ENCODE measurements around the gene CYTH1. TPM values are rescaled to one million over a fixed set of nuclear protein-coding genes. Genes with fewer than 3 reads are reported as not detected.

CYTH1 gene
- polyA plus RNA-seq, 1 experiment, result 12.8 TPM

GRCh38 chr17:78731904-78732303, 50.2 kb downstream of the CYTH1 start:
- ChIA-PET POLR2A (no interaction called here), CTCF (no interaction called here)

GRCh38 chr17:78729641-78730040, 52.4 kb downstream of the CYTH1 start:
- TF ChIP-seq CTCF (IDR thresholded peaks at IDR 0.05; ENCODE audit: insufficient read depth, low read depth, low read length), result no peak
- POLR2A ChIA-PET, result no interaction called here
- CTCF ChIA-PET, result interaction anchor here (1.2 to 1.6 kb wide), 2 partner anchors 10 to 233 kb away, joined by 3 to 4 read pairs; no protein-coding TSS in a partner anchor
- Histone ChIP-seq H3K27me3 (ENCODE audit: control insufficient read depth, insufficient read depth, low read length) (no peaks in the 10 kb centered on the region), H3K4me3 (ENCODE audit: low read depth, low read length) (no peak overlapping the region), H3K36me3 (ENCODE audit: control insufficient read depth, insufficient read depth, low read length) (no peaks in the 10 kb centered on the region)
- no peak for DNase-seq (ENCODE audit: low read depth)

More at GRCh38 chr17:78731904-78732303, 50.2 kb downstream of the CYTH1 start:
- DNase-seq (ENCODE audit: low read depth), result no peak
- Histone ChIP-seq H3K36me3 (ENCODE audit: control insufficient read depth, insufficient read depth, low read length) (no peaks in the 10 kb centered on the region), H3K27me3 (ENCODE audit: control insufficient read depth, insufficient read depth, low read length) (no peaks in the 10 kb centered on the region), H3K4me3 (ENCODE audit: low read depth, low read length) (no peak overlapping the region)
- TF ChIP-seq CTCF (IDR thresholded peaks at IDR 0.05; ENCODE audit: insufficient read depth, low read depth, low read length), result no peak

GRCh38 chr17:78728495-78728894, 53.6 kb downstream of the CYTH1 start:
- TF ChIP-seq CTCF (IDR thresholded peaks at IDR 0.05; ENCODE audit: insufficient read depth, low read depth, low read length), result no peak
- ChIA-PET CTCF (interaction anchor here (0.7 to 1.6 kb wide), 3 partner anchors 12 to 231 kb away, joined by 3 to 5 read pairs (median 4); no protein-coding TSS in a partner anchor), POLR2A (interaction anchor here (0.5 kb wide), 1 partner anchor 15 kb away, joined by 5 read pairs; no protein-coding TSS in a partner anchor)
- no peak overlapping the region for H3K4me3 ChIP-seq (ENCODE audit: low read depth, low read length)
- no peaks in the 10 kb centered on the region for H3K27me3 ChIP-seq (ENCODE audit: control insufficient read depth, insufficient read depth, low read length)
- H3K36me3 ChIP-seq (ENCODE audit: control insufficient read depth, insufficient read depth, low read length), result no peaks in the 10 kb centered on the region
- no peak for DNase-seq (ENCODE audit: low read depth)

GRCh38 chr17:78727476-78728229, 54.4 kb downstream of the CYTH1 start:
- H3K36me3 ChIP-seq (ENCODE audit: control insufficient read depth, insufficient read depth, low read length), result no peaks in the 10 kb centered on the region
- DNase-seq (ENCODE audit: low read depth), result no peak
- POLR2A ChIA-PET, result no interaction called here
- no peak for TF ChIP-seq CTCF (IDR thresholded peaks at IDR 0.05; ENCODE audit: insufficient read depth, low read depth, low read length)
- no peaks in the 10 kb centered on the region for H3K27me3 ChIP-seq (ENCODE audit: control insufficient read depth, insufficient read depth, low read length)
- CTCF ChIA-PET, result interaction anchor here (1.0 kb wide), 1 partner anchor 12 kb away, joined by 3 read pairs; no protein-coding TSS in a partner anchor
- no peak overlapping the region for H3K4me3 ChIP-seq (ENCODE audit: low read depth, low read length)

- Histone ChIP-seq H3K4me3 (ENCODE audit: low read depth, low read length) (no peak overlapping the region), H3K27me3 (ENCODE audit: control insufficient read depth, insufficient read depth, low read length) (no peaks in the 10 kb centered on the region), H3K36me3 (ENCODE audit: control insufficient read depth, insufficient read depth, low read length) (no peaks in the 10 kb centered on the region)
- CTCF ChIA-PET, result interaction anchor here (1.0 kb wide), 1 partner anchor 13 kb away, joined by 3 read pairs; no protein-coding TSS in a partner anchor
- TF ChIP-seq CTCF (IDR thresholded peaks at IDR 0.05; ENCODE audit: insufficient read depth, low read depth, low read length), result no peak
- no peak for DNase-seq (ENCODE audit: low read depth)
- POLR2A ChIA-PET, result no interaction called here
Measured at GRCh38 chr17:78727057-78727456, 55.0 kb downstream of the CYTH1 start.
